GM23338 (cell line): ENCODE measurements around the gene OR7G2. TPM values are rescaled to one million over a fixed set of nuclear protein-coding genes. Genes with fewer than 3 reads are reported as not detected.

Source experiments
- ATAC-seq: fragments of 200-7000 bp; cut with Tn5 transposase; 3 replicates; pipeline ENCODE4 v1.9.1; 2020
- DNase-seq: peaks from one replicate; pipeline ENCODE4 v3.0.0-alpha.2; 2015; ENCODE audit warnings: low spot score
- H2AFZ ChIP-seq: fragments of 200-600 bp; sonication (generic); 2 replicates; pipeline ENCODE4 v1.8.0; 2016; ENCODE audit warnings: antibody characterized with exemption, mild to moderate bottlenecking, moderate library complexity
- H3F3A ChIP-seq: fragments of 200-600 bp; sonication (generic); replicated peaks from 2 replicates; pipeline ENCODE4 v1.8.0; 2017; ENCODE audit warnings: antibody characterized with exemption, mixed run types, low read depth
- H3K27ac ChIP-seq: fragments of 200-600 bp; sonication (generic); 2 replicates; pipeline ENCODE4 v1.6.1; 2016; ENCODE audit warnings: low read depth
- H3K27me3 ChIP-seq: fragments of 200-600 bp; sonication (generic); 2 replicates; pipeline ENCODE4 v1.8.0; 2016; ENCODE audit warnings: mild to moderate bottlenecking, mixed run types, moderate library complexity; ENCODE audit not compliant: insufficient read depth
- H3K36me3 ChIP-seq: fragments of 200-600 bp; sonication (generic); 2 replicates; pipeline ENCODE4 v1.8.0; 2016; ENCODE audit warnings: mild to moderate bottlenecking; ENCODE audit not compliant: insufficient read depth
- H3K4me1 ChIP-seq: fragments of 200-600 bp; sonication (generic); 2 replicates; pipeline ENCODE4 v1.8.0; 2016; ENCODE audit warnings: mild to moderate bottlenecking, moderate library complexity; ENCODE audit not compliant: insufficient read depth
- H3K4me2 ChIP-seq: fragments of 200-600 bp; sonication (generic); 2 replicates; pipeline ENCODE4 v1.7.1; 2017; ENCODE audit warnings: mixed run types
- H3K4me3 ChIP-seq: fragments of 200-600 bp; sonication (generic); 2 replicates; pipeline ENCODE4 v1.6.1; 2016; ENCODE audit warnings: mixed run types
- H3K79me2 ChIP-seq: fragments of 200-600 bp; sonication (generic); replicated peaks from 2 replicates; pipeline ENCODE4 v1.8.0; 2017; ENCODE audit warnings: mild to moderate bottlenecking; ENCODE audit not compliant: insufficient read depth
- H3K9me2 ChIP-seq: fragments of 200-600 bp; sonication (generic); 2 replicates; pipeline ENCODE4 v1.8.0; 2017; ENCODE audit not compliant: insufficient read depth
- H4K20me1 ChIP-seq: fragments of 200-600 bp; sonication (generic); replicated peaks from 2 replicates; pipeline ENCODE4 v1.8.0; 2017; ENCODE audit warnings: mild to moderate bottlenecking; ENCODE audit not compliant: insufficient read depth
- H3K27ac Mint-ChIP-seq: 2 replicates; pipeline ENCODE4 v1.8.0; 2020; ENCODE audit warnings: inconsistent platforms, mild to moderate bottlenecking, moderate library complexity, mixed read lengths
- H3K27me3 Mint-ChIP-seq: 3 replicates; pipeline ENCODE4 v1.8.0; 2022; ENCODE audit warnings: low read depth, mild to moderate bottlenecking, moderate library complexity, mixed read lengths, inconsistent platforms; ENCODE audit not compliant: insufficient read depth, poor library complexity
- H3K36me3 Mint-ChIP-seq: 3 replicates; pipeline ENCODE4 v1.8.0; 2021; ENCODE audit warnings: low read depth, mild to moderate bottlenecking, inconsistent platforms, moderate library complexity, mixed read lengths
- H3K4me1 Mint-ChIP-seq: 3 replicates; pipeline ENCODE4 v1.8.0; 2020; ENCODE audit warnings: mild to moderate bottlenecking, inconsistent platforms, mixed read lengths
- H3K4me3 Mint-ChIP-seq: 3 replicates; pipeline ENCODE4 v1.8.0; 2021; ENCODE audit warnings: moderate library complexity, mild to moderate bottlenecking, inconsistent platforms, mixed read lengths
- H3K9me3 Mint-ChIP-seq: 3 replicates; pipeline ENCODE4 v1.8.0; 2020; ENCODE audit warnings: moderate library complexity, mild to moderate bottlenecking, inconsistent platforms, mixed read lengths
- CREB1 ChIP-seq: fragments of 250-450 bp; sonication (Bioruptor Pico); IDR thresholded peaks from 2 replicates; pipeline ENCODE4 v1.5.0; 2020; ENCODE audit warnings: low read depth, mild to moderate bottlenecking, moderate library complexity
- CTCF ChIP-seq, 2 experiments: fragments of 200-600 bp in 1 of 2; sonication (generic) in 1 of 2; conservative IDR thresholded peaks; 2 replicates each; pipeline versions ENCODE4 v1.5.1 to v1.6.1; 2016 to 2017; ENCODE audit warnings: antibody characterized with exemption in 2 of 2, low read depth in 2 of 2, mild to moderate bottlenecking in 2 of 2, moderate library complexity in 1 of 2
- ETS1 ChIP-seq: IDR thresholded peaks from 2 replicates; pipeline ENCODE4 v1.6.1; 2016; ENCODE audit warnings: antibody characterized with exemption
- EZH2 ChIP-seq: fragments of 200-600 bp; sonication (generic); IDR thresholded peaks from one replicate; pipeline ENCODE4 v1.8.0; 2017; ENCODE audit warnings: antibody characterized with exemption, mild to moderate bottlenecking, low read depth; ENCODE audit not compliant: unreplicated experiment
- EZH2phosphoT487 ChIP-seq: fragments of 200-600 bp; sonication (generic); IDR thresholded peaks from one replicate; pipeline ENCODE4 v1.8.1; 2018; ENCODE audit warnings: antibody characterized with exemption; ENCODE audit not compliant: unreplicated experiment
- JUNB ChIP-seq: IDR thresholded peaks from one replicate; pipeline ENCODE4 v1.6.1; 2016; ENCODE audit warnings: antibody characterized with exemption; ENCODE audit not compliant: unreplicated experiment
- NANOG ChIP-seq: IDR thresholded peaks from 2 replicates; pipeline ENCODE4 v1.6.1; 2016; ENCODE audit warnings: antibody characterized with exemption, borderline replicate concordance
- POLR2AphosphoS5 ChIP-seq: IDR thresholded peaks from 2 replicates; pipeline ENCODE4 v1.6.1; 2016; ENCODE audit warnings: antibody characterized with exemption, low read depth
- REST ChIP-seq: IDR thresholded peaks from one replicate; pipeline ENCODE4 v1.6.1; 2018; ENCODE audit warnings: antibody characterized with exemption; ENCODE audit not compliant: unreplicated experiment
- STAT1 ChIP-seq: IDR thresholded peaks from one replicate; pipeline ENCODE4 v1.6.1; 2016; ENCODE audit warnings: antibody characterized with exemption; ENCODE audit not compliant: unreplicated experiment
- ZNF114 ChIP-seq: fragments of 250-450 bp; sonication (Bioruptor Pico); IDR thresholded peaks from 2 replicates; pipeline ENCODE4 v1.5.0; 2020; ENCODE audit warnings: mild to moderate bottlenecking, moderate library complexity
- ZNF331 ChIP-seq: fragments of 250-450 bp; sonication (Bioruptor Pico); IDR thresholded peaks from 2 replicates; pipeline ENCODE4 v1.5.0; 2020; ENCODE audit warnings: low read depth, mild to moderate bottlenecking, moderate library complexity
- ZNF462 ChIP-seq: fragments of 250-450 bp; sonication (Bioruptor Pico); IDR thresholded peaks from 2 replicates; pipeline ENCODE4 v1.5.0; 2020; ENCODE audit warnings: mild to moderate bottlenecking, moderate library complexity
- polyA plus RNA-seq: library from polyadenylated mRNA; unstranded; fragments of >200 nt; fragmentation: Nextera tagmentation; extraction: Ambion mirVana; gene quantifications from 2 replicates; pipeline ENCODE4 v1.2.1, GENCODE V29; 2016
- total RNA-seq: library from RNA; depleted of rRNA; stranded (reverse); fragments of >200 nt; shearing (Covaris generic); gene quantifications from 2 replicates; pipeline ENCODE4 v1.2.3, GENCODE V29; 2014

OR7G2 gene
- total and polyA plus RNA-seq, 2 experiments from 2014 or later = not detected

GRCh38 chr19:9150650-9151049 lies 43.4 kb upstream of the OR7G2 start (continued):
- no peak for TF ChIP-seq REST

- no peak for ATAC-seq
- peaks cover 13% of the 10 kb centered on the region for H3K36me3 ChIP-seq
- TF ChIP-seq ZNF462 (CRISPR knock-in tag) (no peak), POLR2AphosphoS5 (no peak), ZNF114 (no peak), EZH2 (no peak), CTCF (conservative IDR thresholded peaks at IDR 0.05; ENCODE audit: low read depth in 2 of 2) (no peak), ETS1 (no peak), NANOG (no peak), JUNB (no peak), CREB1 (CRISPR knock-in tag) (no peak), STAT1 (no peak), EZH2phosphoT487 (no peak), ZNF331 (CRISPR knock-in tag) (no peak)
Observed at GRCh38 chr19:9149997-9150396, 42.7 kb upstream of the OR7G2 start.

More at GRCh38 chr19:9149997-9150396, 42.7 kb upstream of the OR7G2 start:
- H3K4me3 ChIP-seq = no peak overlapping the region
- Mint-ChIP-seq H3K36me3 (peaks cover 99% of the 10 kb centered on the region), H3K9me3 (peaks cover 98% of the 10 kb centered on the region), H3K27me3 (peaks cover 12% of the 10 kb centered on the region), H3K27ac (no peak overlapping the region), H3K4me1 (no peaks in the 10 kb centered on the region), H3K4me3 (no peak overlapping the region; the same call in 2 of the 3 replicates)
- DNase-seq = no peak
- H4K20me1 ChIP-seq = peaks cover 46% of the 10 kb centered on the region
- no peak overlapping the region for H3K27ac ChIP-seq
- H2AFZ ChIP-seq = no peak overlapping the region
- no peaks in the 10 kb centered on the region for H3F3A ChIP-seq
- no peaks in the 10 kb centered on the region for H3K27me3 ChIP-seq
- H3K4me1 ChIP-seq = peaks cover 9% of the 10 kb centered on the region; the same call in 1 of the 2 replicates
- H3K9me2 ChIP-seq = no peaks in the 10 kb centered on the region
- no peak overlapping the region for H3K4me2 ChIP-seq
- H3K79me2 ChIP-seq = peaks cover 100% of the 10 kb centered on the region
